GM06990 (cell line): ENCODE results near the gene CACNA1A.

Source experiments
- DNase-seq: peaks from one replicate; pipeline ENCODE4 v3.0.0-alpha.2; 2011; ENCODE audit not compliant: insufficient read length; ENCODE audit errors: extremely low read depth
- H3K27me3 ChIP-seq: replicated peaks from 2 replicates; pipeline ENCODE4 v1.6.0; 2011; ENCODE audit warnings: low read length; ENCODE audit not compliant: control insufficient read depth, insufficient read depth
- H3K36me3 ChIP-seq: 2 replicates; pipeline ENCODE4 v1.5.1; 2011; ENCODE audit warnings: low read length; ENCODE audit not compliant: control insufficient read depth, insufficient read depth
- H3K4me3 ChIP-seq: replicated peaks from 2 replicates; pipeline ENCODE4 v1.5.1; 2011; ENCODE audit warnings: low read depth, mild to moderate bottlenecking, control low read depth, low read length
- CTCF ChIP-seq: IDR thresholded peaks from 2 replicates; pipeline ENCODE4 v1.5.1; 2011; ENCODE audit warnings: low read length, control low read depth, mild to moderate bottlenecking, inconsistent platforms; ENCODE audit not compliant: insufficient read depth, poor library complexity, severe bottlenecking

Gene CACNA1A

GRCh38 chr19:13226983-13227382 lies 279.3 kb downstream of the CACNA1A start:
- H3K4me3 ChIP-seq, result no peak overlapping the region
- H3K27me3 ChIP-seq, result no peaks in the 10 kb centered on the region; the same call in 1 of the 2 replicates
- no peaks in the 10 kb centered on the region for H3K36me3 ChIP-seq
- no peak for DNase-seq
- no peak for TF ChIP-seq CTCF

- TF ChIP-seq CTCF, result no peak
- DNase-seq, result no peak
- Histone ChIP-seq H3K4me3 (no peak overlapping the region), H3K36me3 (no peaks in the 10 kb centered on the region), H3K27me3 (no peaks in the 10 kb centered on the region; the same call in 1 of the 2 replicates)
Measured at GRCh38 chr19:13225973-13226865, 280.1 kb downstream of the CACNA1A start.

GRCh38 chr19:13225085-13225484 lies 281.2 kb downstream of the CACNA1A start:
- H3K36me3 ChIP-seq, result no peaks in the 10 kb centered on the region
- TF ChIP-seq CTCF, result no peak

GRCh38 chr19:13220847-13221246 lies 285.4 kb downstream of the CACNA1A start:
- Histone ChIP-seq H3K4me3 (no peak overlapping the region), H3K36me3 (no peaks in the 10 kb centered on the region), H3K27me3 (no peaks in the 10 kb centered on the region)
- no peak for TF ChIP-seq CTCF
- no peak for DNase-seq

More at GRCh38 chr19:13225085-13225484, 281.2 kb downstream of the CACNA1A start:
- no peaks in the 10 kb centered on the region; the same call in 1 of the 2 replicates for H3K27me3 ChIP-seq
- no peak overlapping the region for H3K4me3 ChIP-seq
- DNase-seq, result no peak

DNA sequence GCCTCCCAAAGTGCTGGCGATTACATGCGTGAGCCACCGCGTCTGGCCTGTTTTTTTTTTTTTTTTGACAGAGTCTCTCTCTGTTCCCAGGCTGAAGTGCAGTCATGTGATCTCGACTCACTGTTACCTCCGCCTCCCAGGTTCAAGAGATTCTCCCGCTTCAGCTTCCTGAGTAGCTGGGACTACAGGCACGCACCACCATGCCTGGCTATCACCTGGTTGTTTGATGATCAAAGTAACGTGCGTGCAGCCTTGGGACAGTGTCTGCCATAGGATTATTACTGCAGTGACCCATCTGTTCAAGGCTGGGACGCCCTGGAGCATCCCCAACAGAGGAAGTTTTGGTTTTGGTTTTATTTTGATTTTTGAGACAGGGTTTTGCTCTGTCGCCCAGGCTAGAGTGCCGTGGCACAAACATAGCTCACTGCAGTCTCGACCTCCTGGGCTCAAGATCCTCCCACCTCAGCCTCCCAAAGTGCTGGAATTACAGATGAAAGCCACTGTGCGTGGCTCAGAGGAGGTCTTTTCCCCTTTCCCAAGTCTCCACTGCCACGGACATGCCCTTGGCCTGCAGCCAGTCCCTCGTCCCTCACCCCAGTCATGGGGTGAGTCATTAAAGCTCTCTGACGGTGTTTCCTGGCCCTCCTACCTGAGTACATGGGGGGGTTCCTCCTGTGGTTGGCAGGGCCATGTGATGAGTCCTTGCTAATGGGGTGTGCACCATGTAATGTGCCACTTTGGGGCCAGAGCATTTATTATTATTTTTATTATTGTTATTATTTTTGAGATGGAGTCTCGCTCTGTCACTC lies 290.5 kb downstream of the CACNA1A start:
- peak; percentile 49 for DNase-seq
- H3K36me3 ChIP-seq, result no peaks in the 10 kb centered on the region
- 0 out of 2 replicates have a peak overlapping the region, but pooled peaks have one; percentile 29 for H3K4me3 ChIP-seq
- TF ChIP-seq CTCF, result no peak
- no peaks in the 10 kb centered on the region for H3K27me3 ChIP-seq
